Measurements from ENCODE around the gene NOTCH1. TPM values are rescaled to one million over a fixed set of nuclear protein-coding genes. Genes with fewer than 3 reads are reported as not detected.

Gene NOTCH1

Small RNAs within 50 kb of the gene (microRNA-seq; reads per million reads assigned to microRNA genes)
- gene MIR4673, result not detected
- not detected for gene MIR4674

Measured in HL-60 (cell line).